Muscle of arm (tissue), 12 donors: Measurements from ENCODE around the gene TRIM52. TPM values are rescaled to one million over a fixed set of nuclear protein-coding genes. Genes with fewer than 3 reads are reported as not detected.

Source experiments
- DNase-seq: peaks from one replicate; pipeline ENCODE4 v3.0.0-alpha.2; 2013
- polyA plus RNA-seq, 12 donors: library from polyadenylated mRNA; unstranded; fragments of 120-200 nt; gene quantifications; one replicate each; pipeline ENCODE4 v1.2.1, GENCODE V29; 2013; ENCODE audit not compliant: insufficient read length in 12 of 12

Gene TRIM52
- polyA plus RNA-seq, 12 donors = 9.1 to 30.5 (median 20.4) TPM; not detected in 1

- no peak for DNase-seq
Measured at GRCh38 chr5:181235689-181236366, 25.1 kb downstream of the TRIM52 start.

GRCh38 chr5:181235323-181235688 lies 25.6 kb downstream of the TRIM52 start:
- DNase-seq = no peak

- DNase-seq = no peak
Measured at GRCh38 chr5:181234455-181235306, 26.3 kb downstream of the TRIM52 start.

GRCh38 chr5:181233801-181234454 lies 27.0 kb downstream of the TRIM52 start:
- DNase-seq = no peak

- no peak for DNase-seq
Measured at GRCh38 chr5:181233088-181233800, 27.7 kb downstream of the TRIM52 start.

GRCh38 chr5:181232593-181232992 lies 28.4 kb downstream of the TRIM52 start:
- DNase-seq = no peak

GRCh38 chr5:181231432-181231831 lies 29.5 kb downstream of the TRIM52 start:
- no peak for DNase-seq

GRCh38 chr5:181230551-181230950 lies 30.4 kb downstream of the TRIM52 start:
- DNase-seq = no peak

- DNase-seq = no peak
Measured at GRCh38 chr5:181229996-181230395, 30.9 kb downstream of the TRIM52 start.

- DNase-seq = no peak
Measured at GRCh38 chr5:181224390-181225229, 36.3 kb downstream of the TRIM52 start.

GRCh38 chr5:181223729-181224389 lies 37.1 kb downstream of the TRIM52 start:
- DNase-seq = no peak

GRCh38 chr5:181223058-181223728 lies 37.8 kb downstream of the TRIM52 start, which contains the start of gene TRIM41:
Gene TRIM41, plus strand, starts transcription at chr5:181223281. Its CDS starts 719 bp downstream, at chr5:181224000.
- DNase-seq = peak; percentile 98

GRCh38 chr5:181222630-181223057 lies 38.3 kb downstream of the TRIM52 start:
- no peak for DNase-seq

- DNase-seq = peak; percentile 95
Measured at GRCh38 chr5:181221792-181222629, 38.9 kb downstream of the TRIM52 start.

- DNase-seq = no peak
Measured at GRCh38 chr5:181221105-181221791, 39.7 kb downstream of the TRIM52 start.

GRCh38 chr5:181220178-181220515 lies 40.8 kb downstream of the TRIM52 start:
- no peak for DNase-seq

- DNase-seq = no peak
Measured at GRCh38 chr5:181219262-181220177, 41.4 kb downstream of the TRIM52 start.
